HEK293 (cell line): ENCODE data around the gene RRBP1.

Experiments
- CTCF ChIA-PET: fragments of 350-600 bp; formaldehyde crosslinking; extraction: SDS; loops from one replicate; lab custom pipeline; 2021; ENCODE audit warnings: antibody characterized with exemption; lab: Yijun Ruan, JAX
- POLR2A ChIA-PET: fragments of 300-600 bp; formaldehyde crosslinking; extraction: SDS; loops from one replicate; lab custom pipeline; 2020; ENCODE audit warnings: antibody characterized with exemption, inconsistent platforms; lab: Yijun Ruan, JAX
- H3K27ac ChIP-seq: fragments of 200-500 bp; sonication (Bioruptor generic); 2 replicates; pipeline ENCODE4 v1.5.1; 2014; ENCODE audit warnings: low read depth, low read length, control low read depth, inconsistent platforms; ENCODE audit errors: extremely low read depth
- H3K36me3 ChIP-seq, 2 experiments: fragments of 200-500 bp in 1 of 2; sonication (Bioruptor generic) in 1 of 2; 1 replicate in 1 of 2; 2 replicates in 1 of 2; pipeline ENCODE4 v1.5.1; 2014 to 2017; ENCODE audit warnings: inconsistent platforms in 2 of 2, low read length in 2 of 2; ENCODE audit not compliant: control insufficient read depth in 2 of 2, insufficient read depth in 1 of 2
- H3K4me1 ChIP-seq: fragments of 200-500 bp; sonication (Bioruptor generic); 2 replicates; pipeline ENCODE4 v1.5.1; 2014; ENCODE audit warnings: mild to moderate bottlenecking, low read length, inconsistent platforms; ENCODE audit not compliant: control insufficient read depth, insufficient read depth
- H3K4me3 ChIP-seq: 2 replicates; pipeline ENCODE4 v1.5.1; 2011; ENCODE audit warnings: low read depth, mild to moderate bottlenecking, control low read depth, low read length, moderate library complexity
- H3K9me3 ChIP-seq: fragments of 200-500 bp; sonication (Bioruptor generic); 2 replicates; pipeline ENCODE4 v1.5.1; 2014; ENCODE audit warnings: low read depth, low read length, inconsistent platforms; ENCODE audit not compliant: control insufficient read depth, insufficient read depth
- BCL11B ChIP-seq: fragments of 450-650 bp; formaldehyde crosslinking; IDR thresholded peaks from 2 replicates; pipeline ENCODE4 v1.5.1; 2016; ENCODE audit warnings: low read depth, missing biosample characterization, missing genetic modification characterization
- EGR2 ChIP-seq: fragments of 450-650 bp; formaldehyde crosslinking; IDR thresholded peaks from 2 replicates; pipeline ENCODE4 v1.5.1; 2016; ENCODE audit warnings: low read depth, missing biosample characterization, missing genetic modification characterization
- GLI4 ChIP-seq: fragments of 450-650 bp; formaldehyde crosslinking; IDR thresholded peaks from 2 replicates; pipeline ENCODE4 v1.5.1; 2016; ENCODE audit warnings: missing biosample characterization, missing genetic modification characterization
- KLF1 ChIP-seq: fragments of 450-650 bp; formaldehyde crosslinking; IDR thresholded peaks from 2 replicates; pipeline ENCODE4 v1.5.1; 2016; ENCODE audit warnings: missing biosample characterization, missing genetic modification characterization
- OSR2 ChIP-seq: fragments of 450-650 bp; formaldehyde crosslinking; IDR thresholded peaks from 2 replicates; pipeline ENCODE4 v1.5.1; 2016; ENCODE audit warnings: missing biosample characterization, missing genetic modification characterization
- REST ChIP-seq: fragments of 450-650 bp; formaldehyde crosslinking; IDR thresholded peaks from 2 replicates; pipeline ENCODE4 v1.5.1; 2016; ENCODE audit warnings: missing biosample characterization, missing genetic modification characterization
- SP3 ChIP-seq: fragments of 450-650 bp; formaldehyde crosslinking; IDR thresholded peaks from 2 replicates; pipeline ENCODE4 v1.5.1; 2016; ENCODE audit warnings: missing biosample characterization, missing genetic modification characterization
- ZBTB8A ChIP-seq: fragments of 450-650 bp; formaldehyde crosslinking; IDR thresholded peaks from 2 replicates; pipeline ENCODE4 v1.5.1; 2016; ENCODE audit warnings: missing biosample characterization, missing genetic modification characterization
- ZEB2 ChIP-seq: fragments of 450-650 bp; formaldehyde crosslinking; IDR thresholded peaks from 2 replicates; pipeline ENCODE4 v1.5.1; 2016; ENCODE audit warnings: missing biosample characterization, missing genetic modification characterization
- ZFP41 ChIP-seq: fragments of 450-650 bp; formaldehyde crosslinking; IDR thresholded peaks from 2 replicates; pipeline ENCODE4 v1.5.1; 2016; ENCODE audit warnings: missing biosample characterization, missing genetic modification characterization, borderline replicate concordance
- ZNF140 ChIP-seq: fragments of 450-650 bp; formaldehyde crosslinking; IDR thresholded peaks from 2 replicates; pipeline ENCODE4 v1.5.1; 2016; ENCODE audit warnings: missing biosample characterization, missing genetic modification characterization
- ZNF146 ChIP-seq: fragments of 450-650 bp; formaldehyde crosslinking; IDR thresholded peaks from 2 replicates; pipeline ENCODE4 v1.5.1; 2016; ENCODE audit warnings: missing biosample characterization, missing genetic modification characterization
- ZNF157 ChIP-seq: fragments of 450-650 bp; formaldehyde crosslinking; IDR thresholded peaks from 2 replicates; pipeline ENCODE4 v1.5.1; 2016; ENCODE audit warnings: missing biosample characterization, missing genetic modification characterization
- ZNF202 ChIP-seq: fragments of 450-650 bp; formaldehyde crosslinking; IDR thresholded peaks from 2 replicates; pipeline ENCODE4 v1.5.1; 2016; ENCODE audit warnings: missing biosample characterization, missing genetic modification characterization, borderline replicate concordance
- ZNF214 ChIP-seq: fragments of 450-650 bp; formaldehyde crosslinking; IDR thresholded peaks from 2 replicates; pipeline ENCODE4 v1.5.1; 2017; ENCODE audit warnings: missing biosample characterization, mild to moderate bottlenecking, missing genetic modification characterization, borderline replicate concordance
- ZNF341 ChIP-seq: fragments of 450-650 bp; formaldehyde crosslinking; IDR thresholded peaks from 2 replicates; pipeline ENCODE4; 2016; ENCODE audit warnings: low read depth, missing biosample characterization, missing genetic modification characterization
- ZNF426 ChIP-seq: fragments of 450-650 bp; formaldehyde crosslinking; IDR thresholded peaks from 2 replicates; pipeline ENCODE4 v1.5.1; 2017; ENCODE audit warnings: missing biosample characterization, missing genetic modification characterization, mild to moderate bottlenecking, inconsistent platforms, moderate library complexity
- ZNF473 ChIP-seq: fragments of 450-650 bp; formaldehyde crosslinking; IDR thresholded peaks from 2 replicates; pipeline ENCODE4 v1.5.1; 2017; ENCODE audit warnings: missing biosample characterization, missing genetic modification characterization
- ZNF510 ChIP-seq: fragments of 450-650 bp; formaldehyde crosslinking; IDR thresholded peaks from 2 replicates; pipeline ENCODE4 v1.5.1; 2018; ENCODE audit warnings: mild to moderate bottlenecking, missing genetic modification characterization, missing biosample characterization; ENCODE audit not compliant: insufficient replicate concordance
- ZNF518A ChIP-seq: fragments of 450-650 bp; formaldehyde crosslinking; conservative IDR thresholded peaks from 2 replicates; pipeline ENCODE4 v1.5.1; 2016; ENCODE audit warnings: low read depth, missing biosample characterization, missing genetic modification characterization
- ZNF555 ChIP-seq: fragments of 450-650 bp; formaldehyde crosslinking; conservative IDR thresholded peaks from 2 replicates; pipeline ENCODE4 v1.5.1; 2017; ENCODE audit warnings: missing biosample characterization, mild to moderate bottlenecking, missing genetic modification characterization, inconsistent platforms
- ZNF626 ChIP-seq: fragments of 450-650 bp; sonication (Bioruptor Pico); formaldehyde crosslinking; IDR thresholded peaks from 2 replicates; pipeline ENCODE4 v1.5.1; 2018; ENCODE audit warnings: missing biosample characterization, missing genetic modification characterization, inconsistent platforms
- ZNF654 ChIP-seq: fragments of 450-650 bp; formaldehyde crosslinking; IDR thresholded peaks from 2 replicates; pipeline ENCODE4 v1.5.1; 2016; ENCODE audit warnings: low read depth, missing biosample characterization, missing genetic modification characterization
- ZNF660 ChIP-seq: fragments of 450-650 bp; IDR thresholded peaks from 2 replicates; pipeline ENCODE4 v1.5.1; 2018; ENCODE audit warnings: missing biosample characterization, mild to moderate bottlenecking, missing genetic modification characterization
- TF ChIP-seq, protein P1 (sequence below): fragments of 450-650 bp; formaldehyde crosslinking; IDR thresholded peaks from 2 replicates; pipeline ENCODE4 v1.5.1; 2017; ENCODE audit warnings: missing biosample characterization, missing genetic modification characterization
- TF ChIP-seq, protein P2 (sequence below): fragments of 450-650 bp; formaldehyde crosslinking; IDR thresholded peaks from 2 replicates; pipeline ENCODE4 v1.5.1; 2017; ENCODE audit warnings: missing biosample characterization, mild to moderate bottlenecking, missing genetic modification characterization, moderate library complexity

RRBP1 gene

DNA sequence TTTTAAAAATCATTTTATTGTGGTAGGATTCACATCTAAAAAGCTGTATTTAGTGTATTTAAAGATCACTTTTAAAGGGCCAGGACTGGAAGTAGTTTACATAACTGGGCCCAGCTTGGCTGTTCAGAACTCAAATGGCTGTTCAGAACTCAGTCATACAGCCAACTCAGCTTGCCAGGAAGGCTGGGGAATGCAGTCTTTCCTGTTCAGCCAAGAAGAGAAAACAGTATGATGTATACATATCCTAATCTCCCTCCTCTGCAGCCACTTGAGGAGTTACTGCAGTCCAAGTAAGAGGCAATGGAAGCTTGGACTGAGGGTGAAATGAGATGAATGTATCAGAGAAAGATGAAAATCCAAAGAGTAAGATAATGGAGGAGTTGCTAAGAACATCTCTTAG, 87.6 kb downstream of the RRBP1 start (continued):
- no peak for TF ChIP-seq ZEB2 (tag by site-specific recombination)
- no peak for TF ChIP-seq ZNF473 (tag by site-specific recombination)
- TF ChIP-seq OSR2 (tag by site-specific recombination): no peak
- TF ChIP-seq ZNF214 (tag by site-specific recombination): no peak
- TF ChIP-seq, all 188 proteins: peak for 0

GRCh38 chr20:17593902-17594301, 88.1 kb downstream of the RRBP1 start:
- H3K36me3 ChIP-seq: peaks cover 0 to 8% of the 10 kb centered on the region in 2 experiments; a peak in 2 of 3 replicates
- no peak overlapping the region for H3K4me3 ChIP-seq
- POLR2A ChIA-PET: interaction anchor here (0.6 to 1.9 kb wide), 2 partner anchors 8 to 23 kb away, joined by 3 to 9 read pairs; partner anchors contain the start of gene DSTN
- H3K27ac ChIP-seq: no peak overlapping the region
- H3K9me3 ChIP-seq: no peaks in the 10 kb centered on the region
- peaks cover 4% of the 10 kb centered on the region; the same call in 1 of the 2 replicates for H3K4me1 ChIP-seq
- CTCF ChIA-PET: interaction anchor here (1.8 kb wide), 1 partner anchor 57 kb away, joined by 6 read pairs; no protein-coding TSS in a partner anchor
- TF ChIP-seq ZNF654 (tag by site-specific recombination) (peak; percentile 25; the same call in 1 of the 2 replicates), ZNF341 (tag by site-specific recombination) (no peak), ZNF555 (tag by site-specific recombination) (peak; percentile 51), ZNF140 (peak; percentile 38; the same call in 1 of the 2 replicates), EGR2 (tag by site-specific recombination) (no peak), ZNF426 (tag by site-specific recombination) (peak; percentile 62), SP3 (tag by site-specific recombination) (no peak), BCL11B (tag by site-specific recombination) (no peak), ZBTB8A (peak; percentile 56), GLI4 (tag by site-specific recombination) (no peak), ZNF510 (peak; percentile 35), ZNF626 (tag by site-specific recombination) (no peak), ZNF146 (tag by site-specific recombination) (no peak), ZNF518A (peak; percentile 70), ZNF202 (tag by site-specific recombination) (no peak), ZNF157 (tag by site-specific recombination) (no peak), ZFP41 (tag by site-specific recombination) (no peak), REST (peak; percentile 55; the same call in 1 of the 2 replicates), ZNF660 (tag by site-specific recombination) (no peak), KLF1 (tag by site-specific recombination) (no peak)
- TF ChIP-seq, protein P1, sequence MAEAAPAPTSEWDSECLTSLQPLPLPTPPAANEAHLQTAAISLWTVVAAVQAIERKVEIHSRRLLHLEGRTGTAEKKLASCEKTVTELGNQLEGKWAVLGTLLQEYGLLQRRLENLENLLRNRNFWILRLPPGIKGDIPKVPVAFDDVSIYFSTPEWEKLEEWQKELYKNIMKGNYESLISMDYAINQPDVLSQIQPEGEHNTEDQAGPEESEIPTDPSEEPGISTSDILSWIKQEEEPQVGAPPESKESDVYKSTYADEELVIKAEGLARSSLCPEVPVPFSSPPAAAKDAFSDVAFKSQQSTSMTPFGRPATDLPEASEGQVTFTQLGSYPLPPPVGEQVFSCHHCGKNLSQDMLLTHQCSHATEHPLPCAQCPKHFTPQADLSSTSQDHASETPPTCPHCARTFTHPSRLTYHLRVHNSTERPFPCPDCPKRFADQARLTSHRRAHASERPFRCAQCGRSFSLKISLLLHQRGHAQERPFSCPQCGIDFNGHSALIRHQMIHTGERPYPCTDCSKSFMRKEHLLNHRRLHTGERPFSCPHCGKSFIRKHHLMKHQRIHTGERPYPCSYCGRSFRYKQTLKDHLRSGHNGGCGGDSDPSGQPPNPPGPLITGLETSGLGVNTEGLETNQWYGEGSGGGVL (tag by site-specific recombination): no peak
- TF ChIP-seq, protein P2, sequence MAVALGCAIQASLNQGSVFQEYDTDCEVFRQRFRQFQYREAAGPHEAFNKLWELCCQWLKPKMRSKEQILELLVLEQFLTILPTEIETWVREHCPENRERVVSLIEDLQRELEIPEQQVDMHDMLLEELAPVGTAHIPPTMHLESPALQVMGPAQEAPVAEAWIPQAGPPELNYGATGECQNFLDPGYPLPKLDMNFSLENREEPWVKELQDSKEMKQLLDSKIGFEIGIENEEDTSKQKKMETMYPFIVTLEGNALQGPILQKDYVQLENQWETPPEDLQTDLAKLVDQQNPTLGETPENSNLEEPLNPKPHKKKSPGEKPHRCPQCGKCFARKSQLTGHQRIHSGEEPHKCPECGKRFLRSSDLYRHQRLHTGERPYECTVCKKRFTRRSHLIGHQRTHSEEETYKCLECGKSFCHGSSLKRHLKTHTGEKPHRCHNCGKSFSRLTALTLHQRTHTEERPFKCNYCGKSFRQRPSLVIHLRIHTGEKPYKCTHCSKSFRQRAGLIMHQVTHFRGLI (tag by site-specific recombination): no peak
